ENCODE data around the gene TNS3. TPM values are rescaled to one million over a fixed set of nuclear protein-coding genes. Genes with fewer than 3 reads are reported as not detected.
A peak's percentile ranks its signal among the peaks of the same experiment; 100 is the strongest.

Gene TNS3
- total RNA-seq, 1 experiment from 2014 or later, result 533 TPM

- no peak overlapping the region for H3K27ac ChIP-seq (ENCODE audit: low read length)
- ChIA-PET CTCF (no interaction called here), POLR2A (no interaction called here)
- TF ChIP-seq POLR2AphosphoS5 (IDR thresholded peaks at IDR 0.05; ENCODE audit: low read depth, low read length) (no peak), REST (IDR thresholded peaks at IDR 0.05; ENCODE audit: insufficient read depth in 1 of 2, low read depth in 2 of 2, low read length in 1 of 2) (no peak), TCF7L2 (IDR thresholded peaks at IDR 0.05; ENCODE audit: low read depth, low read length) (no peak), SIN3A (IDR thresholded peaks at IDR 0.05; ENCODE audit: borderline replicate concordance, insufficient read depth, low read depth, low read length) (no peak)
- TF ChIP-seq, protein P1, sequence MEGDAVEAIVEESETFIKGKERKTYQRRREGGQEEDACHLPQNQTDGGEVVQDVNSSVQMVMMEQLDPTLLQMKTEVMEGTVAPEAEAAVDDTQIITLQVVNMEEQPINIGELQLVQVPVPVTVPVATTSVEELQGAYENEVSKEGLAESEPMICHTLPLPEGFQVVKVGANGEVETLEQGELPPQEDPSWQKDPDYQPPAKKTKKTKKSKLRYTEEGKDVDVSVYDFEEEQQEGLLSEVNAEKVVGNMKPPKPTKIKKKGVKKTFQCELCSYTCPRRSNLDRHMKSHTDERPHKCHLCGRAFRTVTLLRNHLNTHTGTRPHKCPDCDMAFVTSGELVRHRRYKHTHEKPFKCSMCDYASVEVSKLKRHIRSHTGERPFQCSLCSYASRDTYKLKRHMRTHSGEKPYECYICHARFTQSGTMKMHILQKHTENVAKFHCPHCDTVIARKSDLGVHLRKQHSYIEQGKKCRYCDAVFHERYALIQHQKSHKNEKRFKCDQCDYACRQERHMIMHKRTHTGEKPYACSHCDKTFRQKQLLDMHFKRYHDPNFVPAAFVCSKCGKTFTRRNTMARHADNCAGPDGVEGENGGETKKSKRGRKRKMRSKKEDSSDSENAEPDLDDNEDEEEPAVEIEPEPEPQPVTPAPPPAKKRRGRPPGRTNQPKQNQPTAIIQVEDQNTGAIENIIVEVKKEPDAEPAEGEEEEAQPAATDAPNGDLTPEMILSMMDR (IDR thresholded peaks at IDR 0.05), result no peak
- H3K4me3 ChIP-seq (ENCODE audit: low read depth in 2 of 2, low read length in 2 of 2), result no peak overlapping the region
- H3K4me1 ChIP-seq (ENCODE audit: control insufficient read depth, insufficient read depth, low read length), result peaks cover 11% of the 10 kb centered on the region
- intact Hi-C loops (cut with micrococcal nuclease; ENCODE audit: unreplicated experiment), result no loop called here
- BruUV-seq (replicated peaks), result no TSS peak
- no peaks in the 10 kb centered on the region for H3K27me3 ChIP-seq (ENCODE audit: control insufficient read depth, insufficient read depth, low read length)
- H3K9me3 ChIP-seq (ENCODE audit: control insufficient read depth, insufficient read depth, low read depth, low read length), result no peaks in the 10 kb centered on the region
- in situ Hi-C loops (cut with HindIII; ENCODE audit: low pct_unique_long_range_greater_than_20kb, low sequenced_read_pairs), result no loop called here
- ATAC-seq (no peak), DNase-seq (ENCODE audit: low read depth, low spot score) (no peak)
- peaks cover 35% of the 10 kb centered on the region for H3K36me3 ChIP-seq (ENCODE audit: control insufficient read depth, insufficient read depth, low read length)
Observed at GRCh38 chr7:47310020-47310419, 271.9 kb downstream of the TNS3 start.

- H3K4me1 ChIP-seq (ENCODE audit: control insufficient read depth, insufficient read depth, low read length), result peaks cover 8% of the 10 kb centered on the region
- DNase-seq (ENCODE audit: low read depth, low spot score) (no peak), ATAC-seq (no peak)
- intact Hi-C loops (cut with micrococcal nuclease; ENCODE audit: unreplicated experiment), result no loop called here
- ChIA-PET CTCF (no interaction called here), POLR2A (no interaction called here)
- H3K27ac ChIP-seq (ENCODE audit: low read length), result peak overlapping the region; percentile 41; the same call in 1 of the 2 replicates
- TF ChIP-seq SIN3A (IDR thresholded peaks at IDR 0.05; ENCODE audit: borderline replicate concordance, insufficient read depth, low read depth, low read length) (no peak), TCF7L2 (IDR thresholded peaks at IDR 0.05; ENCODE audit: low read depth, low read length) (no peak), POLR2AphosphoS5 (IDR thresholded peaks at IDR 0.05; ENCODE audit: low read depth, low read length) (no peak), REST (IDR thresholded peaks at IDR 0.05; ENCODE audit: insufficient read depth in 1 of 2, low read depth in 2 of 2, low read length in 1 of 2) (no peak)
- TF ChIP-seq, protein P1 (IDR thresholded peaks at IDR 0.05), result no peak
- H3K36me3 ChIP-seq (ENCODE audit: control insufficient read depth, insufficient read depth, low read length), result peaks cover 40% of the 10 kb centered on the region
- H3K9me3 ChIP-seq (ENCODE audit: control insufficient read depth, insufficient read depth, low read depth, low read length), result no peaks in the 10 kb centered on the region
- in situ Hi-C loops (cut with HindIII; ENCODE audit: low pct_unique_long_range_greater_than_20kb, low sequenced_read_pairs), result no loop called here
- no TSS peak for BruUV-seq (replicated peaks)
- no peak overlapping the region for H3K4me3 ChIP-seq (ENCODE audit: low read depth in 2 of 2, low read length in 2 of 2)
- H3K27me3 ChIP-seq (ENCODE audit: control insufficient read depth, insufficient read depth, low read length), result no peaks in the 10 kb centered on the region
Observed at GRCh38 chr7:47308808-47309207, 273.1 kb downstream of the TNS3 start.
